Activated CD4-positive, CD25-positive, alpha-beta regulatory T cell treated with anti-CD3 and anti-CD28 coated beads, Interleukin-2, amount 50 U/mL, for 24 hours (primary cell): Measurements from ENCODE around the gene BCL2L11.

Experiments used
- ATAC-seq, 2 donors: fragments of 150-1000 bp; cut with Tn5 transposase; one replicate each; pipeline ENCODE4 v1.10.0; 2021; ENCODE audit warnings: mild to moderate bottlenecking in 1 of 2, moderate library complexity in 1 of 2

BCL2L11 gene

DNA sequence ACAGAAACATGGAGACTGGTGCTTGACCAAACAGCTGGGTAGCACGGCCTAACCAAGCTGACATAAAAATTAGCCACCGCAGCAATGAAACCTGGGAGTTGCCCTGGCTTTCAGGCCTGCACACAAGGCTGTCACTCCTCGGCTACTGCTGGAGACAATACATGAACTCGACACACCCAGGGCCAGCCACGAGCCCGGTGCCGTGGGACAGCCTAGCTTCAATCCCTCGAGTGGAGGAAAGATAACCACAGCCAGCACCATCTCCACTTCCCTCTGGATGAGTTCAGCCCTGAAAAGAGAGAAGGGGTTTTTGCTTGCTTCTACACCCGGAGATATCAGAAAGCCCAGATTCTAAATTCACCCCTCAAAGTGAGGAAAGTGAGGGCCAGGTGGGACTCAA, 78.0 kb downstream of the BCL2L11 start:
- no peak for ATAC-seq

DNA sequence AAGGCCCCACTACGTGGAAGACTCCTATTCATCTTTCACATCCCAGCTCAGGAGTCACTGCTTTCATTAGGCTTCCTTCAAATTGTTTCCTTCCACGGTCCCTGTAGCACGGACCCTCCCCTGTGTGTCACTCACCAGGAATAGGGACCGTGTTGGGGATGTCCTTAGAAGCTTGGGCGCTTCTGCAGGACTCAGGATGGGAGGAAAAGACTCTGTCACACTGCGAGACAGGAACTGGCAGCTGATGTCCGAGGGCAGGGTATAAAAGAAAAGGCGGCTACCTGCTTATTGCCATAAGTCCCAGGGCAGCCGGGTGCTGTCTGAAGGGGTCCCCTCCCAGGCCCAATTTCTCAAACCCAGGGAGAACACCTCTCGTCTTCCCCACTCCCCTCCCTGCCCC, 79.1 kb downstream of the BCL2L11 start:
- ATAC-seq, result no peak

GRCh38 chr2:111200333-111200881, 79.7 kb downstream of the BCL2L11 start:
- ATAC-seq, result no peak

GRCh38 chr2:111201214-111201613, 80.5 kb downstream of the BCL2L11 start:
- peak; percentile 43 to 56 for ATAC-seq

- ATAC-seq, result no peak
Observed at GRCh38 chr2:111202266-111203040, 81.7 kb downstream of the BCL2L11 start.

DNA sequence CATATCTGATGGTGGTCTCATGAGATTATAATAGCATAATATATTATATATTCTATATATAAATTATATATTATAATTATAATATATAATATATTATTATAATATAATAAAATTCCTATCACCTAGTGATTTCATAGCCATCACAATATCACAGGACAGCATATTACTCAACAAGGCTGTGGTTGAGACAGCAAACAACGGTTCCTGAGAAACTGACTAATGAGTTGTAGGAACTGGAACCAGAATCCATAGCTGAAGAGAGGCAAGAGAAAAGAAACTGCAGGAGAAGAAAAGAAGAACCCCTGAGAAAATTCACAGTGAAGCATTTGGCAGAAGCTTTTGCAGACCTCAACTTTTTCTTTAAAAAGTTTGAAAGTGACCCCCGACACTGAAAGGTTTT, 84.0 kb downstream of the BCL2L11 start:
- ATAC-seq, result no peak

- no peak for ATAC-seq
Observed at GRCh38 chr2:111205774-111206173, 85.1 kb downstream of the BCL2L11 start.

GRCh38 chr2:111207851-111208250, 87.1 kb downstream of the BCL2L11 start:
- no peak for ATAC-seq

DNA sequence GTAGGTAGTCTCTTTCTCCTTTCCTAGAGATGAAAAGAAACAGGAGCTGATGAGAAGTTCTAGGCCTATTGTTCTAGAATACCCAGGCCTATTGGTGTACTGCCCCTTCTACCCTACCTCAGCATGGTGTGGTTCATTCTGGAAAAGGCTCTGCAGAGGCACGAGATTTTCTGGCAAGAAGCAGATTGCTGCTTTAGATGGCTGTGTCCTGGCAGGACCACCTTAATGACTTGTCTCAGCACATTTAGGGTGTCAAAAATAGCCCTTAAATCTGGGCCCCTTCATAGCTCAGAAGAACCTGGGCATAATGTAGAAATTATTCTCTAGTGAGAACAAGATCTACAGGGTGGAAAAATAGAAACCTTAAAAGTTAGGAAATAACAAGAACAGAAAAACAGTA, 87.9 kb downstream of the BCL2L11 start:
- ATAC-seq, result no peak

DNA sequence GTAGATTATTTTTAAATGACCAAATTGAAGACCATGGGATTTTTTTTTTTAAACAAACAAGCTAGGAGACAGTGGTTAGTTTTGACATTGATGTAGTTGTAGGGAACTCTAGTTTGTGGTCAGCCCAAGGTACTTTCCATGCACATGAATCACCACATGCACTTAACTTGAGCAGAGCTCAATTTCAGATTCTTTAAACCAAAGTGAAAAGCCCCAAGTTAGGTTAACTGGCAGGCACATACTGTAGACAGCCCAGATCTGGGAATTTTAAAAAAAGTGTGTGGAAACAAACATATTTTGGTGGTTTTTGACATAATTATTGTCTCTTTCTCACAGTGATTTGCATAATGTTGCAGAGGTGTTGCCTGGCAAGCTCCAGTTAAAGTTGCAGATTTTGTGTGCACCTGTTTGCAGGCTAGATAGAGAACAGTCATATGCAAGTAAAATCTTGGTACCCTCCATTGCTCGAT, 88.4 kb downstream of the BCL2L11 start:
- peak; percentile 83 to 93 for ATAC-seq

- ATAC-seq, result no peak
Observed at GRCh38 chr2:111210036-111210435, 89.3 kb downstream of the BCL2L11 start.

DNA sequence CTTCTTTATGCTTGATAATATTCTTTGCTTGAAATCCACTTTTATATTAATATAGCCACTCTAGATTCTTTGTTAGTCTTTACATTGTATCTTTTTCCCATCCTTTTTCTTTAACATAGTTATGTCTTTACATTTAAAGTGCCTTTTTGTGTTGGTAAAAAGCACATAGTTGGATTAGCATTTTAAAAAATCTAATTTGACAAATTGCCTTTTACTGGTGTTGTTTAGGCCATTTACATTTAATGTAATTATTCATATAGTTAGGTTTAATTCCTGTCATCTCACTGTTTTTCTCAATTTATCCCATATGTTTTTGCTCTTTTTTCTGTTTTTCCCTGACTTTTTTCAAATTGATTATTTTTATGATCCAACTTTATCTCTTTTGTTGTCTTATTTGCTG, 93.2 kb downstream of the BCL2L11 start:
- no peak for ATAC-seq

- ATAC-seq, result no peak
Observed at GRCh38 chr2:111216811-111217652, 96.3 kb downstream of the BCL2L11 start.
